ENCODE data around the gene TEX10.

DNA sequence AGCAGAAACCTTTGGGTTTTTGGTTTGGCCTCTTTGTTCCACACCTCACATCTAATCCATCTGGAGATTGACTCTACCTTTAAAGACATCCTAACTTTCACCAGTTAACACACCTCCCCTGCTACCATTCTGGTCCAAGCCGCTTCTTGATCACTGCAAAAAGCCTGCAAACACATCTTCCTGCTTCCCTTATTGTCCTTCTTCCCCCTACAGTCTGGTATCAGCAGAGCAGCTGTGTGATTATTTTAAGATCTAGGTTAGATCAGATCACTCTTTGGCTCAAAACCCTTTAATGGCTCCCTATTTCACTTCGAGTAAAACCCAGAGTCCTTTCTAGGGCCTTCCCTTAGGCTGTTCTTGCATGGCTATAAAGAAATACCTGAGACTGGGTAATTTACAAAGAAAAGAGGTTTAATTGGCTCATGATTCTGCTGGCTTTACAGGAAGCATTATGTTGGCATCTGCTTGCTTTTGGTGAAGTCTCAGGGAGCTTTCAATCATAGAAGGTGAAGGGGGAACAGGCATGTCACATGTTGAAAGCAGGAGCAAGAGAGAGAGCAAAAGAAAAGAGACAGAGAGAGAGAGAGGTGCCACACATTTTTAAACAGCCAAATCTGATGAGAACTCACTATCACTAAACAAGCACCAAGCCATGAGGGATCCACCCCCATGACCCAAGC, 1.5 kb upstream of the TEX10 start:
- TF ChIP-seq, protein P1, sequence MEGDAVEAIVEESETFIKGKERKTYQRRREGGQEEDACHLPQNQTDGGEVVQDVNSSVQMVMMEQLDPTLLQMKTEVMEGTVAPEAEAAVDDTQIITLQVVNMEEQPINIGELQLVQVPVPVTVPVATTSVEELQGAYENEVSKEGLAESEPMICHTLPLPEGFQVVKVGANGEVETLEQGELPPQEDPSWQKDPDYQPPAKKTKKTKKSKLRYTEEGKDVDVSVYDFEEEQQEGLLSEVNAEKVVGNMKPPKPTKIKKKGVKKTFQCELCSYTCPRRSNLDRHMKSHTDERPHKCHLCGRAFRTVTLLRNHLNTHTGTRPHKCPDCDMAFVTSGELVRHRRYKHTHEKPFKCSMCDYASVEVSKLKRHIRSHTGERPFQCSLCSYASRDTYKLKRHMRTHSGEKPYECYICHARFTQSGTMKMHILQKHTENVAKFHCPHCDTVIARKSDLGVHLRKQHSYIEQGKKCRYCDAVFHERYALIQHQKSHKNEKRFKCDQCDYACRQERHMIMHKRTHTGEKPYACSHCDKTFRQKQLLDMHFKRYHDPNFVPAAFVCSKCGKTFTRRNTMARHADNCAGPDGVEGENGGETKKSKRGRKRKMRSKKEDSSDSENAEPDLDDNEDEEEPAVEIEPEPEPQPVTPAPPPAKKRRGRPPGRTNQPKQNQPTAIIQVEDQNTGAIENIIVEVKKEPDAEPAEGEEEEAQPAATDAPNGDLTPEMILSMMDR (IDR thresholded peaks at IDR 0.05), result no peak
- TF ChIP-seq POLR2A (IDR thresholded peaks at IDR 0.05), result no peak
- TF ChIP-seq POLR2AphosphoS5 (IDR thresholded peaks at IDR 0.05; ENCODE audit: insufficient read depth in 1 of 2, low read depth in 1 of 2), result no peak
